ENCODE data around the gene KRT76.
A peak's percentile ranks its signal among the peaks of the same experiment; 100 is the strongest.
"Not testable (repeated sequence)": the region's sequence is repeated elsewhere in the genome, so short reads cannot be mapped to it uniquely, and the experiment has no call there.

The KRT76 gene

DNA sequence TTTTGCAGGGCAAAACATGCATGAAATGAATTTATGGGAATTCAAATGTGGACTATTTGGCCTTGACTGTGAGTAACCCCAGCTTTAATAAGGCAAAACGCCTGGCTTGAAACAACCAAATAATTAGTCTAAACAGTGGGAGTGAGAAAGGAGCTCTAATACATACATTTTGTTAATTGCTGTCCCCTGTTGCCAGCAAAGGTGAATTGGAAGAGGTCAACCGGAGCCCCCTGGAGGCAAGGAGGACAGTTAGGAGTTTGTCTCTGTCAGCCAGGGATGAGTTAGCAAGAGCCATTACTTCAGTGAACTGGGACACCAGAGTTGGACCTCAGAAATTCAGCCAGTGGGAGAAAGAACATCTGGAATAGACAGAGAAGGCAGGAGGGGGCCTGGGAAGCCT, 17.4 kb downstream of the KRT76 start:
- no peak for DNase-seq (ENCODE audit: low read depth in 2 of 2)

DNA sequence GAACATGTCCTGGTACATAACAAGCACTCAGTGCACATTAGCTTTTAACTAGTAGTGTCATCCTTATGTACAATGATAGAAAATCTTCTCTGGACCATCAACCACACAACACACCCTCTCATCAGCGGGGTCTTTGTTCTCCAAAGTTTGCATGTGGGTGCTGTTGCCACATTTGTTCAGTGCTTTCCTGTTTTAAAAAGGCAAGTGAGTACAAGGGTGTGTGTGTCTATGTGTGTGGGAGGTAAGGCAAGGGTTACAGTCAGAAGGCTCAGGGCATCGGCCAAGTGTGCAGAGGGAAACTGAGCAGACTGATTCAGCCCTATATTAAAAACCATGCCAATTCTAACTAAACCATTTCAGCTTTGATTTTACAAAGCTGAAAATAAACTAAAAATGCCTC, 17.9 kb downstream of the KRT76 start:
- DNase-seq (ENCODE audit: low read depth in 2 of 2) = no peak

DNA sequence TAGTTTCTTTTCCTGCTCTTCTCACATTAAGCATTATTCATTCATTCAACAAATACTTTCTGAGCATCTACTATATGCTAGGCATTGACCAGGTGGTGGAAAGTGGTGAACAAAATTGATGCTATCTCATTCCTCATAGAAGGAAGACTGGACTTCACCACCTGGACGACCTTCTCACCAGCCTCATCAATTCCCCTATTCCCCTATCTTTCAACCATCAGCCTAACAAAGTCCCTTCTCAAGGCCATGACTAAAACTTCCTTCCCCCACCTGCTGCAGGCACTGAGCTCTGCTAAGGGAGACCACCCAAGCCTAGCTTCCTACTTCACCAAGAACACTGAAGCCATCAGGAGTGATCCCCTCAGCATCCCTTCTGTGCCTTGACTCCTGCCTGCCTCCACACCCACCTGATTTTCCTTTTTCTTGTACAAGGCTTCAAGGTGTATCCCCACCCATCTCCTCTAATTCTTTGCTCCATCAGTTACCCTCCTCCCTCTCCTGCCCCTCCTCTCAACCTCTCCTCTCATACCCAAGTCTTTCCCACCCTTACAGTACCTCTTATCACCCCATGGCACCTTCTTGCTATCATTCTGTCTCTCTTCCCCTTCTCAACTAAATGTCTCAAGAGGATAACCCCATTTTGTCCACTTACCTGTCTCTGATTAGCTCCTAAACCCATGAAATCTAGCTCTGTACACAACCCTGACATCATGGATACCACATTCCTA, 19.5 kb downstream of the KRT76 start:
- DNase-seq (ENCODE audit: low read depth in 2 of 2) = no peak

DNA sequence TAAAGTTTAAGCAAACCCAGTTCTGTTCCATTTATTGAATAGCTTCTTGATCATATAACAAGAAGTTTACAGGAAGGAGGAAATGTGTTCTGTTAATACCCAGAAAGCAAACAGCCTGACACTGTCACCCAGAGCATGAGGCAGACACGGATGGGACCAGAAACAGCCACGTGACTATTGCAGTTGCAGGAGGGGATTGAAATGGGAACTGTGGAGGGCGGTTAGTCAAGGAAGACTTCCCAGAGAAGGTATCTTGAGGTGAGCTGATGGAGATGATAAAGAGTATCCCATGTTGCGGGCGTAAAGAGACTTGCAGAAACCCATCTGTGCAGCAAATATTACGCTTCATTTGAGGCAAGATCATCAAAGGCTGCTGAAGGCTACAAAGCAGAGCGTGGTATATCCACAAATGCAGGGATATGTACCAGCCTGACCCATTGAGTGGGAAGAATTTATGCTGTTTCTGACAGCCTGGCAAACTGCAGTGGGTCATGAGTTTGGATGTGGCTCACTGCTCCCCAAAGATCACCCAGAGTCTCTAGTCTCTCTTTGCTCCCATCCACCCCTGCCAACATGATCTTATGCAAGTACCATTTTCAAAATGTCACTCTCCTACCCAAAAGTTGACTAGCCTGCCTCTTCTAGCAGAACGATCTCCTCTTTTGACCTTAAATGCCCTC, 20.7 kb downstream of the KRT76 start:
- no peak for DNase-seq (ENCODE audit: low read depth in 2 of 2)

DNA sequence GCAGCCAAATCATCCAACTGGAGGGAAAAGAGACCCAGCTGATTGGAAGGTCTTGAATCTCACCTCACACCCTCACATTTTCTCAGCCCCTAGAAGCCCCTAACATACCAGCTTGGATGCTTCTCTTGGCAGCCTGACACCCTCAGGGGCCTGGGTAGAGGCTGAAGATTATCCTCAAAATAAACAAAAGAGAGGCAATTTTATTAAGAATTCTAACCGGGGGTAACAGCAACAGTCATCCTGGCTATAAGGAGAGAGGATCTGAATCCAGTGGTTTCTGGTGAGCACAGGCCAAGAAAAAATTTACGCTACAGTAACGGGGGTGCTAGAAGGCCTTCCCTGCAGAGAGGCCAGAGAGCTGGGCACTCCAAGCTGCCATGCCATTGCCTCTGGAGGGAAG, 21.6 kb downstream of the KRT76 start:
- DNase-seq (ENCODE audit: low read depth in 2 of 2) = no peak

DNA sequence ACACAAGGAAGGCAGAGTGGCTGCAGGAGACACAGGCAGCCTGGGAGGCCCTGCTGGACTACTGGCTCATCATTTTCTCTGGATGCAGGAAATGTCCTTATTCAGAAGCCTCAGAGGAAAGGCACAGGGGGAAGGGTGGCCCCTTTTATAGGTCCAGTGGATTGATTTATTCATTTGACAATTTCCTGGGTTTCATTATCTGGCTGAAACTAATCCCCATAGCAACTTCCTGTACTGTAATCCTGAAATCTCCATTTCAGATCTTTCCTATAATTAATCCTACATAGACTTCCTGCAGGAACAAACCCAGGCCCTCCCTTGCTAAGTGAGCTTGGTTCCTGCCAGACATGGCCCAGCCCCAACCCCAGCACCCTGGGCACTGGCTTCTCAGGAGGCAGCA, 23.0 kb downstream of the KRT76 start:
- DNase-seq (ENCODE audit: low read depth in 2 of 2) = no peak

DNA sequence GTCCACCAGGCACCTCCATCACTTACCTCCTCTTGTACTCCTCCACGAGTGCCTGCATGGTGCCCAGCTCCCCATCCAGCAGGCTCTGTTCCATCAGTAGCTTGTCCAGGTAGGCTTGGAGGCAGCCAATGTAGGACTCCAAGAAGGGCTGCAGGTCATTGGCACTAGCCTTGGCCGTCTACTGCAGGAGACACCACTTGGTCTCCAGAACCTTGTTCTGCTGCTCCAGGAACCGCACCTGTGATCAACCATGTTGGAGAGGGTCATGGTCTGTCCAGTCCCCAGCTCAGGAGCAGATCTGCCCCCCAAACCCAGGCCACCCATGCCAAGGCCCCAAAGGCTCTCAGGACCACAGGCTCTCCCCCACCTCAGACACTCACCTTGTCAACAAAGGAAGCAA, 23.9 kb downstream of the KRT76 start:
- DNase-seq (ENCODE audit: low read depth in 2 of 2) = no peak

DNA sequence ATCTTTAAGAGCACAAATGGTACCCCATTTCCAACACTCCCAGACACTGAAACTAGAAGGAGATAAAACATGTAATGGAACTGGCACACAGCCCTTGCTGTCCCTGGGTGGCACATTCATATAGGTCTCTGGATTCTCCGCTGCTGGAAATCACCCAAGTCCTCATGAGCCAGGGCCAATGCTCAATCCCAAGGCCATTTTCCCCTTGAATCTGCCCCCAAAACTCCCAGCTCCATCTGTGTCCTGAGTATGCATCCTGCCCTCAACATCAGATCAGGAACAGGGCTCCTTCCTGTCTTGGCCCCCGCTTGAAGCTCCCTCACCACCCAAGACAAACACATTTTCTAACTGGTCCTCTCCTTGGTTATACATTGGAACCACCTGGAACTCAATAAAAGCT, 24.6 kb downstream of the KRT76 start:
- no peak for DNase-seq (ENCODE audit: low read depth in 2 of 2)

DNA sequence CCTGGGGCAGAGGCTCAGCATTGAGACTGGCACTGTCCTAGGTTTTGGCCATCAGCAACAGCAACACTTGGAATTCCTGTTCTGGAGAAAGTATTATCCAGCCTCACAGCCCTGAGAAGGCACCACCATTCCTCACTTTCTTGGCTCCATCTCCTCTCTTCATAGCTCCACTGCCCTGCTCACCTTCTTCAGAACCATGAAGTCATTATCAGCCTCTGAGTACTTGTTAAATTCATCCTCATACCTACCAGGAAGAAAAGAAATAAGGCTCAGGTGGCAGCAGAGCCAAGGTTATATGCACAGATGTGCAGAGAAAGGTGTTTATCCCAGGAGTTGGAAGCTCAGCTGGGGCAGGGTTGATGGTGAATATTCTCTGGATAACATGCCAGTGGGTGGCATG, 25.4 kb downstream of the KRT76 start:
- no peak for DNase-seq (ENCODE audit: low read depth in 2 of 2)

DNA sequence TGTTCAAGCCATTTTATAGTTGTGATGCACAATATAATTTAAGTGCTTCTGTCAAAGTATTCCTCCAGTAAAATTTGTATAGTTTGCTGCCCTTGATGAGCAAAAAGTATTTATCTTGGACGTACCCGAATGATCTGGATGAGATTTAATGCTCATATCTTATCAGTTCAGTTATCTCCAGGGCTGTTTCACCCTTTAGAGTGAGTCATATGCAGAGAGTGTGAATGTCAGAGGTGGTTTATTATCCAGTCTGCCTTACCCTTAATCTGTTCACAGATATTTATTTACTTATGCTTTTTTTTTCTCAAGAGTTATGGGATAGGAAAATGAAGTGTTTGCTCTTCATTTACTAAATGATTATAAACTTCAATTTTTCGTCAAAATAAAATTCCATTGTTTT, 26.6 kb downstream of the KRT76 start:
- not testable (repeated sequence) for DNase-seq (ENCODE audit: low read depth in 2 of 2)

DNA sequence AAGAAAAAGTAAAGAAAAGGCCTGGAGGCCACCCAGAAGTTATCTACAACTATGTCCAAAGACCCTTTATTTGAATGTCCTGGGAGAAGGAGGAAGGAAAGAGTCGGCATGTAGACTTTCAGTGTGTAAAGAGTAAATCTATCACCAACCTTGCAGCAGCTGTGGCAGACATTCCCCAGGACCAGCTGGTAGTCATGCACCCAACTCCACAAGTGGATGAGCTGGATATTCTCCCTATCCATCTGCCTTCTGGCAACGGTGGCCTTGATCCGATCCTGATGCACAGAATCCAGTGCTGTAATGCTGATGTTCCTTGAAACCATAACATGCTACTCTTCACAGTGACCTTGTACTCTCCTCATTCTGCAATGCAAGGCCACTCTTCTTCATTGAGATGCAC, 27.3 kb downstream of the KRT76 start:
- DNase-seq (ENCODE audit: low read depth in 2 of 2) = no peak

DNA sequence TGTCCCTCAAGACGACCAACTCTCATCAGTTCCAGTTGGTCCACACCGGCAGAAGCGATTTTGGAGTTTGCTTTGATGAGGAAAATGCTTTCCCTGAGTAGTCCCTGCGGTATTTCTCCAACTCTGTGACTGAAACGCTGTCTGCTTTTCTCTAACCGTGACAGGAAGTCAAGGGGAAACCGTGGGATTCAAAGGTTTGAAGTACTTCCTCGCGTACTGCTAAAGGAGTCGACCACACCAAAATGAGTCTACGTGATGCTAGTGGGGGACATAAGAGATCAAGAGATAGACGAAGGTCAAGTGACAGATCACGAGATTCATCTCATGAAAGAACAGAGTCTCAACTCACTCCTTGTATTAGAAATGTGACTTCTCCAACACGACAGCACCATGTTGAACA, 28.6 kb downstream of the KRT76 start:
- no peak for DNase-seq (ENCODE audit: low read depth in 2 of 2)

DNA sequence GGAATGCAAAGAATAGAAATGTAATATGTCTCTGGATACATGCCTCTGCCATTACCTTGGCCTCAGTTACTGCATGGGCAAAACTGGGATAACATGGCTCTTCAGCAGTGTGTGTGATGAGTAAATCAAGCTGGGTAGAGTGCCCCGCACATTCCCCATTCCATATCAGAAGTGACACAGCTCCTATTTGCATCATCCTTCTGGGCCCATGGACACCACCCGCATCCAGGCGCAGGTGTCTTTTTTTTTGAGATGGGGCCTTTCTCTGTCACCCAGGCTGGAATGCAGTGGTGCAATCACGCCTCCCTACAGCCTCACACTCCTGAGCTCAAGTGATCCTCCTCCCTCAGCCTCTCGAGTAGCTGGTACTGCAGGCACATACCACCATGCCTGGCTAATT, 31.6 kb downstream of the KRT76 start:
- no peak for DNase-seq (ENCODE audit: low read depth in 2 of 2)

DNA sequence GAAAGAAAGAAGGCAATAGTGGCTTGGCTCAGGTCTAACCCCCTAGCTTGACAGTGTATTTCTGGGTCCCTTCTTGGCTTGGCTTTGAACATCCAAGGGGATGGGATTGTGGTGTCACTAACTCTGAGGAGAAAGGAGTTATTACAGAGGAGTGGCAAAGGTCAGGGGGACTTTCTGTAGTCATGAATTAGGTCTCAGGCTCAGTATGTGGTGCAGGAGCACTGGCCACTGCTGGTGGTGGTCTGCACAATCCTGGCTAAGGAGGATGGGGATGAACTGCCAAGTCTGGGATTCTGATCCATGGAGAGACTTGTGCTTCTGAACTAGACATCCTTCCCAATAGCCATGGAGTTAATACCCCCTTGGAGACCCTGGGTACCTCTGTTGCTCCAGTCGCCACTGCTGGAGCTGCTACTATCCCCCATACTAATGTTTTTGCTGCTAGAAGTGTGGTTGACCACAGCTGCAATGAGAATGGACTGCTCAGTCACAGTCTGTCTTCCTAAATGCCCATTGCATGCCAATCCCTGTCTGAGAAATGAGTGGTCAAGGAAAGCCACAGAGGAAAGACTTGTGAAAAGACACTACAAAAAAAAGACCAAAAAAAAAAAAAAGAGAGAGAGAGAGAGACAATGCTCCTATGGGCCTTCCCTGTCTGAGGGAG, 32.5 kb downstream of the KRT76 start:
- no peak for DNase-seq (ENCODE audit: low read depth in 2 of 2)

DNA sequence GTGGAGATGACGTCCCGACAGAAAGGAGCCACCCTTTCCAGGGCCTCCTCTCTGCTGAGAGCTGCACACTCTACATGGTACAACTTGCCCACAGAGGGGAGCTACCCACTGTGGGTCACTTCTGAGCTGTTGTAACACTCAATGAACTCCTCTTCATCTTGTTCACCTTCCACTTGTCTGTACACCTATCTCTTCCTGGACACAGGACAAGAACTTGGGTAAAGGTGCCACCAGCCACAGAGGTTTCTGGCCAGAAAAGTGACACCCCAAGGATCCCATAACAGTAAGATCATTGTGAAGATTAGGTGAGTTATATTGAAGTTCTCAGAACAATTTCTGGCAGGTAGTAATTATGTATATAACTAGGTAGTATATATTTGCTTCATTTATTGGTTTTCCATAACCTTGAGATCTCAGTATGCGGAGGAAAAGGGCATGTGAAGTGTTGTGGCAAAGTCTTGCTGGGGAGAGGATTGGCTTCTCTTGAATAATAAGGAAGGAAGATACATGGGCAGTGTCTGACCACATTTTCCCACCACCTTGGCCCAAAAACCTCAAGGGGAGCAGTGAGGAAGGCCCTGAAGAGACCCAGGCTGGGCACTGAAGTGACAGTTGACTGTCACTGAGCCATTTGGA, 34.2 kb downstream of the KRT76 start:
- DNase-seq (ENCODE audit: low read depth in 2 of 2) = no peak

DNA sequence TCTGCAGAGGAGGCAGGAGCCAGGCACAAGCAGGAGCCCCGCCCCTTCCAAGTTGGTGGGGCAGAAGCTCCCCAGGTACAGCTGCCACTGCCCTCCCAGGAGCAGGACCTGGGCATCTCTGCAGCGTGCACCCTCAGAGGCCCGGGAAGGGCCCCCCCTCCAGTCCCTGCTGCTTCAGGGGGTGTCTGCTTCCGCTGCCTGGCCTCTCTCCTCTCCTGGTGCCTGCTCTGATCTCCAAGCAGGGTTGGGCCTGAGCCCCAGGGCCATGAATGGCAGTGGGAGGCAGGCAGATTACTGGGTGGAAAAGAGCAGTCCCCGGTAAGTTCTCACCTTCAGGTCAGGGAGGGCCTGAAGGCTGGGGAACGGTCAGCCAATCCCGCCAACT, 35.0 kb downstream of the KRT76 start:
- no peak for DNase-seq (ENCODE audit: low read depth in 2 of 2)

DNA sequence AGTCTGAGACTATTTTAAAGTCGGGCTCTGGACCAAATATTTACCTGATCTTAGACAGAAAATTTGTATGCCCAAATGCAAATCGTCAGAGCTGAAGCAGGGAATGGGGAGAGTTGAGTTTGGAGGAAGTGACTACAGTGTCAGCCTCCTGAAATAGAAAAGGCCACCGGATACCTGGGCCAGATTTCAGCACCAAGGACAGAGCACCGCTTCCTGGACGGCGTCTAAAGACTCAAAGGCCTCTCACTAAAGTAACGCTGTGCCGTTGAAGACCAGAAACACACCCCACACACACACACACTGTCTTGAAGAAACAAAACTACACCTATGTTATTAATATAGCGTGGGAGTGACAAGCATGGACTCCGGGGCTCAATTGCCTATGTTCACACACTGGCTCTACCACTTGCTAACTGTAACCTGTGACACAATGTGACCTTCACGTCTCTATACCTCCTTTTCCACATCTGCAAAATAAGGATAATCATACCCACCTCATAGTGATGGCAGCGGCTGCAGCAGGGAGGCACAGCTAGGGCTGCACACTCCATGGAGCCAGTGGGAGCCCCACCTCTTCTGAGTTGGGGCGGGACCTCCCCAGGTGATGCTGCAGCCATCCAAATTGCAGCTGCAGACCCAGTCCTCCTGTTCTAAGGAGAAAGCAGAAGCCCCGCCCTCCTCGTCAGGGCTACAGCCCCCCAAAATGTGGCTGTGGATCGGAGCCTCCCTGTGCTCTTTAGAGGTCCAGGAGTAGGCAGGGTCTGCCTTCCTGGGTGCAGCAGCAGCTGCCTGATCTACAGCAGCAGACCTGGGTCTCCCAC, 35.6 kb downstream of the KRT76 start:
- DNase-seq (ENCODE audit: low read depth in 2 of 2) = peak; percentile 26 to 43

DNA sequence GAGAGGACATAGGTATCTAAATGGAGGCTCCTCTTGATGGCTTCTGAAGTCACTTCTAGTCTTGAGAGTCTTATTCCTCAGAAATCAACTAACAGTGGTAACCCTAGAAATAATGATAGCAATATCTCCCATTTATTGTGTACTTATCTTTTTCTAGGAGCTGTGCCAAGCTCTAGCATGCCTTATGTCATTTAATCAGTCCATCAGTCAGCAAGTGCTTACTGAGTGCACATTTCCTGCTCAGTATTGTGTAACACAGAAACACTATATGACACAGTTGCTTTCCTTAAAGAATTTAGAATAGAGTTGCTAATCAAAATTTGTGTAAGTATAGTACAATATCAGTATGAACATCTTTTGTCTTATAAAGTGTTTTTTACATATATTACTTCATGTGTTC, 36.6 kb downstream of the KRT76 start:
- DNase-seq (ENCODE audit: low read depth in 2 of 2) = no peak

DNA sequence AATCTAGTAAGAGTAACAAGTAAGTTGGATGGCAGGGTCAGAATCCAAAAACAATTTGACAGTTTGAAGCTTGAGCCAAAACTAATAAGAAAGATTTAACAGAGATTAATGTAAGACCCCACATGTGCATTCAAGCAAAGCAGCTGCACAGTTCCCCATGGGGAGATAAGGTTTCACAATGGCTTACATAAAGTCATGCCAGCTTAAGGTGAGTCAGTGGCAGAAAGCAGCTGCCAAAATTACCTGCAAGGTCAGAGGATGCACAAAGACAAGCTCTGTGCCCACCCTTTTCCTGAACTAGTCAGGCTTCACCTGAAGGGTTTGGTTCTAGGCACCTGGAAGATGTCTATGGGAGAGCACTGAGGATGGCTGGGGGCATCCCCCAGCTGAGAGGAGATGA, 37.2 kb downstream of the KRT76 start:
- no peak for DNase-seq (ENCODE audit: low read depth in 2 of 2)

DNA sequence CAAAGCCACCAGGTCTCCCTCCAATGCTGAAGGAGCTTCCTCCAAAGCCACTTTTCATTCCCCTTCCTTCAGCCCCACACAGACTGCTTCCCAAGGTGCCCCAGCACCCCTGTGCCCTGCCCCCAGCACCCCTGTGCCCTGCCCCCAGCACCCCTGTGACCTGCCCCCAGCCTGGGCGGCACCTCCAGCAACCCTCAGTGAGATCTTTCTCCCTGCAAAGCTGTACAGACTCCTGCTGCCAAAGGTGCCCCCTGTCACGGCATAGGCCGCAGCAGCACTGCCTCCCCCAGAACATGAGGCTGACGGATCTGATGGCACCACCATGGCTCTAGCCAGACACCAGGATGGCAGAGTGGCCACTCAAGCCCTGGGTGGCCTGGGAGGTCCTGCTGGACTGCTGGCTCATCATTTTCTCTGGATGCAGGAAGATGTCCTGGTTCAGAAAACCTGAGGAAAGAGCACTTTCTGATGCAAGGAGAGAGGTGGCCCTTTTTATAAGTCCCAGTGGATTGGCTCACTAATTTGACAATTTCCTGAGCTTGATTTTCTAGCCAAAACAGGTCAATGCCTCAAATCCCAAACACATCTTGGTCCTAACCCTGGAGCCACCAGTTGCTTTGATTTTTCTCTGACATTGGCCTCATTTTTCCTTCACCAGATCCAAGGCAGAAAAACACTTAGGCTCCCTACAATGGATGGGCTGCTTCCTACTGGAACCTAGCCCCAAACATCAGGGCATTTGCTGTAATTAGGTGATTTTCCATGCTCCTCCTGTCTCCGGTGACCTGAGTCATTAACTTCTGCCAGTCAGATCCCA, 41.1 kb downstream of the KRT76 start:
- DNase-seq (ENCODE audit: low read depth in 2 of 2) = no peak

DNA sequence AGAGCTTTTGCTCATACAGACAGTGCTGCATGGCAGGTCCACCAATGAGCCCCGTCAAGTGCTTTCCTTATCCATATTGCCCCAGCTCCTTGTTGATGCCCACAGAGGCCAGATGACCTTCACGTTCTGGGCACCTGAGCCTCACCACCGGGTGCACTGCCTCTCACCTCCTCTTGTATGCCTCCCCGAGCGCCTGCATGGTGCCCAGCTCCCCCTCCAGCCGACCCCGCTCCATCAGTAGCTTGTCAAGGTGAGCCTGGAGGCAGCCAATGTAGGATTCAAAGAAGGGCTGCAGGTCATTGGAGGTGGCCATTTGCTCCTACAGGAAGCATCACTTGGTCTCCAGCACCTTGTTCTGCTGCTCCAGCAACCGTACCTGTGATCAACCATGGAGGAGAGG, 42.0 kb downstream of the KRT76 start:
- no peak for DNase-seq (ENCODE audit: low read depth in 2 of 2)

Measured in stimulated activated CD8-positive, alpha-beta memory T cell treated with anti-CD3 and anti-CD28 coated beads, Interleukin-7, amount 100 ng/mL, for 1 hour (primary cell).